ENCODE results near the gene IGSF8.
"Not testable (repeated sequence)": the region's sequence is repeated elsewhere in the genome, so short reads cannot be mapped to it uniquely, and the experiment has no call there.

The IGSF8 gene

GRCh38 chr1:160068225-160068624 is 30.2 kb downstream of the IGSF8 start:
- no peak for DNase-seq

GRCh38 chr1:160066829-160067745 is 31.3 kb downstream of the IGSF8 start:
- no peak for DNase-seq

DNA sequence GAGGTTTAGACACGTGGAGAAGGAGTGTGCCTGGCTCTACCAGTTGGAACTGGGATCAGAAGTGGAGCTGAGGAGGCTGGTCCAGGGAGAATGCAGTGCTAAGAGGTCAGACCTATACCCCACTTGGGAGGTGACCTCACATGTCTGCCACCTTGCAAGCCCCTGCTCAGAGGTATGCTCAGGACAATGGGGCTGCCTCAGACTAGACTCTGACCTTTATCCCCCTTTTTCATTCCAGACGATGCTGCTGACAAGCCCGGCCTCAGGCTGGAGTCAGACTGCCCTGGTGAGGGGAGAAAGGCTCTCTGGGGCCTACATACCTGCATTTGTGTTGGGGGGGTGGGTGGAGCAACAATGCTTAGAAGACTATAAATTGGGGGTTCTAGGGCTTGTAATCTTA is 33.7 kb downstream of the IGSF8 start:
- no peak for DNase-seq

- no peak for DNase-seq
Measured at GRCh38 chr1:160064164-160064563, 34.3 kb downstream of the IGSF8 start.

- no peak for DNase-seq
Measured at GRCh38 chr1:160063176-160063575, 35.2 kb downstream of the IGSF8 start.

- no peak for DNase-seq
Measured at GRCh38 chr1:160062230-160062532, 36.2 kb downstream of the IGSF8 start.

- peak; percentile 34 for DNase-seq
Measured at GRCh38 chr1:160061369-160062229, 36.8 kb downstream of the IGSF8 start.

DNA sequence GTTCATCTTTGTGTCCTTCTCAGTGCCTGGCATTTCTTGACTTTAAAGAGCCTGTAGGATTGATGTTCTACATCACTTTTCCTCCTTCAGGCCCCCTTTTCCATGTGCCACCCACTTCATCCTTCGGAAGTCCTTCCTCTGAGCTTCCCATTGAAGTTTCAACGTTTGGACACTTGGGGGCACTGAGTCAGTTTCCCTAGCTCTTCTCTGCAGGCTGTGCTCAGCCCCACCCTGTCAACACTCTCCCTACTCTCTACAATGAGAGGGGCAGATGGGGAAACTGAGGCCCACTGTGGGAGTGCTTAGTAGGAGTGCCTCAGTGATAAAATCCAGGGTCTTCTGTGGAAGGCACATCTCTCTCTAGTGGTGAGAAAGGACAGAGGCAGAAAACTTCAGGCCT is 40.3 kb downstream of the IGSF8 start:
- DNase-seq = no peak

DNA sequence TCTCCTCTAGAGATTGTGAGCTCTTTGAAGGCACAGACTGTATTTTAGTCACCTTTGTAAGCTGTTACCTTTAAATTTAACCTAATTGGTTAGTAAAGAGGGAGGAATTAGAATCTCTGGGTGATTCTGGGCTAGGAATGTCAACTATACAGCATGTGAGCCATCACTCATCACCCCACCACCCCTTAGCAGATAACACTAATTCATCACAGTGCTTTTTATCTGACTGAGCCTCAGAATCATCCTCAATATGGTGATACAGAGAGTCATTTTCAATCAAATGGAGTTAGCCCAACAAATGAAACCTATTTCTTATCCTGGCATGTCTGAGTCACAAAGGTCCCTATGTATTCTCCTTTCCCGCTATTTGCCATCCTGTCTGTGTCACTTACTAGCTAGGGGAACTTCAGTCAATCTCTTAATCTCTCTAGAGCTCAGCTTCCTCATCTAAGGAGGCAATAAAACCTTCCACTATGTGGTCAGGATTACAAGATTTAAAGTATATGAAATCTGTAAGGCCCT is 41.7 kb downstream of the IGSF8 start:
- DNase-seq = no peak

- DNase-seq = no peak
Measured at GRCh38 chr1:160053548-160054365, 44.7 kb downstream of the IGSF8 start.

- DNase-seq = no peak
Measured at GRCh38 chr1:160052936-160053335, 45.5 kb downstream of the IGSF8 start.

DNA sequence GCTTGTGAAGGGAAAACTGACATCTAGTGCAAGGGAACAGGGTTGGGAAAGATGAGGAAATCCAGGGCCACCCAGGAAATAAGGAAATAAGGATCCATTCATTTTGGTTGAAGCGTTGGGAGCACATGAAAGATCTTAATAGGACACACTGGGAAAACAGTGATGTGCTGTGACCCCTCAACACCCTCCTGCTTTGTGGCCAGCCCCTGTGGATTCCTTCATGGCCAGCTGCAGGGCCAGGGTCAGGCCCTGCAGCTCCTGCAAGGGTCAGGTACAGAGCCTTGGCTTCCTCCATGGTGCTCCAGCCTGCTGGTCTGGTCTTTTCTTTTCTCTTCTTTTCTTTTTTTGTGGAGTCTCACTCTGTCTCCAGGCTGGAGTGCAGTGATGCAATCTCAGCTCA is 47.8 kb downstream of the IGSF8 start:
- no peak for DNase-seq

DNA sequence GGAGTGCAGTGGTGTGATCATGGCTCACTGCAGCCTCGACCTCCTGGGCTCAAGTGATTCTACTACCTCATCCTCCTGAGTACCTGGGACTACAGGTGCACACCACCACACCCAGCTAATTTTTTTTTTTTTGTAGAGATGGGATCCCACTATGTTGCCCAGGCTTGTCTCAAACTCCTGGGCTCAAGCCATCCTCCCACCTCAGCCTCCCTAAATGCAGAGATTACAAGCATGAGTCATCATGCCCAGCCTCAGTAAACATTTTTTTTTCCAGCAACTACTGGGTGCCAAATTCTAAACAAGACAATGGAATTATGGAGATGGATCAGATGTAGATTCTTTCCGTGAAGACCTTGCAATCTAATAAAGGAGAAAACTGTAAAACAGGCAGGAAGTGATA is 48.2 kb downstream of the IGSF8 start:
- DNase-seq = not testable (repeated sequence)

GRCh38 chr1:160049101-160049500 is 49.3 kb downstream of the IGSF8 start:
- no peak for DNase-seq

- no peak for DNase-seq
Measured at GRCh38 chr1:160048335-160048734, 50.1 kb downstream of the IGSF8 start.

- DNase-seq = no peak
Measured at GRCh38 chr1:160047111-160047991, 51.1 kb downstream of the IGSF8 start.

DNA sequence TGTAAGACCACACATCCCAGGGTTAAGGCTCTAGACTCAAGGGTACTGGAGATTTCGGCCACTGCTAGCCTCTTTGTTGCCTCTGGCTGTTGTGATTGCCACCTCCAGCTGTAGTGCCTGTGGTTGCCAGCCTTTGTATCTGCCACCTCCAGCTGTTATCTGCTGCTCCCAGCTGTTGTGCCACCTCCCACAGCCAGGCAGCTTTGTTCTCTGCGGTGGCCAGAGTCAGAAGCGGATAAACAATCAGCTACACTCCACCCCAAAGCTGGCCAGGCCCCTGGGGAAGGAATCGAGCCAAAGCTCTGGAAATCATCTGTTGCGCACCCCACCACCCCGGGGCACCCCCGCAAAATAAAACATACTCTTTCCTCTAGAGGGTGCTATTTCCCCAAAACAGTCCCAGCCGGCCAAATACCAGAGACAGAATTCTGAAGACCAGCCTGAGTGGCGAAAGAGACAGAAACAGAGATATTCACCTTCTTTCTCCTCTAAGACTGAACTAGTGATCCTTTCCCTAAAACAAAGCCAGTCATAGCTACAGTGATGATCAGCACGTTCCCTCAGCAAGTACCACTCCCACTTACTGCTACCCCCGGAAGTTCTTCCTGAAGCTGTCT is 51.8 kb downstream of the IGSF8 start:
- DNase-seq = peak; percentile 43

DNA sequence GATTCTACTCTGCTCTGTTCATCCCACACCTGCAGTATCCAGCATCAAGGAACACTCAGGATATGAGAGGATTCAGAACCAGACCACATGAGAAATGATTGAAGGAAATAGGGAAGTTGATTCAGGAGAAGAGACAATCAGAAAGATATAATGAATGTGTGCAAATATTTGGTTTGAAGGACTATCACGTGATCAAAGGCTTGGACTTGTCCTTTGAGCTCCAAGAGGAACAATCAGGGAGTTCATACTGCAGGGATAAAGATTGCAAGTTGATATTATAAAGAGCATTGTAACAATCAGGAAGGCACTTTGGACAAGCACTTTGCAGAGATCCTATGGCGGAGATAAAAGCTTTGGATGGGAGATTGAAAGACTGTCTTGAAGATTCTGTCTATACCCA is 52.8 kb downstream of the IGSF8 start:
- no peak for DNase-seq

DNA sequence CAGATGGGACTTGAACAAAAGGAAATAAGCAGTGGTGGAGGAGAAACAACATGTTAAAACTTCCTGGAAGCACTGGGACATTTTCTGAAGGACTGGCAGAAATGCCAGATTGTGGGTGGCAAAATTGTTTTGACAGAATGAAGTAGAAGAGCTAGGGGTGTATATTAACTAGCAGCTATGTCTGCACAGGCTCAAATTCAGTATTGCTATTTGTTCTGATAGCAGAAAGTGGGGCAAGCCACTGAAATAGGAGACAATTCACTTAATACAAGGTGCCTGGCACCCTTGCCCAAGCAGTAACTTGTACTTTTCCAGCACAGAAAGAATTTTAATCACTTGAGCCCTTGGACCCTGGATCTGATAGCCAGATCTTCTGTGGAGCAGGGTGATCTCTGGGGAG is 54.9 kb downstream of the IGSF8 start:
- DNase-seq = no peak
